Keratinocyte (primary cell): ENCODE results near the gene GOLGA6A. TPM values are rescaled to one million over a fixed set of nuclear protein-coding genes. Genes with fewer than 3 reads are reported as not detected.

ENCODE experiments used
- DNase-seq: peaks from one replicate; pipeline ENCODE4 v3.0.0-alpha.2; 2011; ENCODE audit warnings: low read depth, missing footprints, low spot score
- FAIRE-seq: peaks from 2 replicates; lab custom pipeline; 2011; peaks lifted over from hg19 to GRCh38; lab: Jason Lieb, UNC
- H2AFZ ChIP-seq: 2 replicates; pipeline ENCODE4 v1.6.0; 2012; ENCODE audit warnings: low read length, control low read depth, inconsistent platforms; ENCODE audit not compliant: control insufficient read depth
- H3K27ac ChIP-seq: 2 replicates; pipeline ENCODE4 v1.5.1; 2011; ENCODE audit warnings: low read length; ENCODE audit not compliant: control insufficient read depth, insufficient read depth
- H3K27me3 ChIP-seq: 3 replicates; pipeline ENCODE4 v1.6.0; 2011; ENCODE audit warnings: low read length; ENCODE audit not compliant: control insufficient read depth, insufficient read depth; ENCODE audit errors: extremely low read depth
- H3K36me3 ChIP-seq, 2 experiments: 2 replicates in 1 of 2; 3 replicates in 1 of 2; pipeline ENCODE4 v1.5.1; 2011; ENCODE audit warnings: low read length in 2 of 2, mild to moderate bottlenecking in 1 of 2; ENCODE audit not compliant: control insufficient read depth in 2 of 2, insufficient read depth in 2 of 2; ENCODE audit errors: extremely low read depth in 1 of 2
- H3K4me1 ChIP-seq: 3 replicates; pipeline ENCODE4 v1.5.1; 2011; ENCODE audit warnings: low read length; ENCODE audit not compliant: control insufficient read depth, insufficient read depth; ENCODE audit errors: extremely low read depth
- H3K4me2 ChIP-seq: 3 replicates; pipeline ENCODE4 v1.6.0; 2011; ENCODE audit warnings: low read depth, low read length; ENCODE audit not compliant: control insufficient read depth, insufficient read depth; ENCODE audit errors: extremely low read depth
- H3K4me3 ChIP-seq, 3 experiments: fragments of 200-600 bp in 1 of 3; sonication (generic) in 1 of 3; 2 replicates in 2 of 3; 3 replicates in 1 of 3; pipeline ENCODE4 v1.5.1; 2011 to 2016; ENCODE audit warnings: low read length in 3 of 3, mild to moderate bottlenecking in 3 of 3, control low read depth in 2 of 3, inconsistent platforms in 1 of 3, low read depth in 1 of 3, mixed read lengths in 1 of 3, mixed run types in 1 of 3, moderate library complexity in 1 of 3; ENCODE audit not compliant: control insufficient read depth in 2 of 3, insufficient read depth in 2 of 3; ENCODE audit errors: extremely low read depth in 1 of 3
- H3K79me2 ChIP-seq: 2 replicates; pipeline ENCODE4 v1.6.0; 2012; ENCODE audit warnings: low read length; ENCODE audit not compliant: control insufficient read depth, insufficient read depth
- H3K9ac ChIP-seq: 3 replicates; pipeline ENCODE4 v1.6.0; 2011; ENCODE audit warnings: low read length; ENCODE audit not compliant: control insufficient read depth, insufficient read depth; ENCODE audit errors: extremely low read depth
- H3K9me1 ChIP-seq: 3 replicates; pipeline ENCODE4 v1.6.0; 2011; ENCODE audit warnings: low read length; ENCODE audit not compliant: control insufficient read depth, insufficient read depth; ENCODE audit errors: extremely low read depth
- H3K9me3 ChIP-seq: 2 replicates; pipeline ENCODE4 v1.5.1; 2012; ENCODE audit warnings: low read depth, low read length; ENCODE audit not compliant: control insufficient read depth
- H4K20me1 ChIP-seq: 3 replicates; pipeline ENCODE4 v1.6.0; 2011; ENCODE audit warnings: low read length; ENCODE audit not compliant: control insufficient read depth, insufficient read depth; ENCODE audit errors: extremely low read depth
- CTCF ChIP-seq, 3 experiments: IDR thresholded peaks in 1 of 3; conservative IDR thresholded peaks in 1 of 3; optimal IDR thresholded peaks in 1 of 3; 2 replicates in 2 of 3; 3 replicates in 1 of 3; pipeline versions ENCODE3 to v1.5.1; 2011; ENCODE audit warnings: low read length in 3 of 3, mild to moderate bottlenecking in 3 of 3, moderate library complexity in 2 of 3, control low read depth in 1 of 3, inconsistent platforms in 1 of 3; ENCODE audit not compliant: insufficient read depth in 2 of 3; ENCODE audit errors: extremely low read depth in 1 of 3
- EZH2 ChIP-seq: IDR thresholded peaks from one replicate; pipeline ENCODE4 v1.6.1; 2012; ENCODE audit warnings: inconsistent platforms, mild to moderate bottlenecking, low read length, moderate library complexity
- dilution Hi-C: fragments of 300-500 bp; cut with MboI; formaldehyde crosslinking; loops from one replicate; pipeline ENCODE4 v1.7.0; 2020; ENCODE audit warnings: low sequenced_read_pairs; ENCODE audit not compliant: extremely low pct_ligation_motif_present
- polyA plus RNA-seq, 5 experiments: library from polyadenylated mRNA; depleted of rRNA in 3 of 5; stranded (reverse) in 3 of 5; stranded (forward) in 1 of 5; unstranded in 1 of 5; fragments of >200 nt; gene quantifications; 1 replicate in 1 of 5; 2 replicates in 3 of 5; 3 replicates in 1 of 5; pipeline versions ENCODE4 v1.2.1 to v1.2.3, GENCODE V29; 2011 to 2012; ENCODE audit warnings: missing spikeins in 2 of 5, low read depth in 1 of 5, low replicate concordance in 1 of 5

GOLGA6A gene
- polyA plus RNA-seq, 1 donor (not counting 4 experiments of a cell fraction or from before 2014, with no cell fraction given), result not detected

- Histone ChIP-seq H3K4me3 (no peak overlapping the region), H4K20me1 (peaks cover 4% of the 10 kb centered on the region), H3K27me3 (peaks cover 85% of the 10 kb centered on the region), H3K4me2 (no peak overlapping the region), H3K27ac (no peak overlapping the region), H3K9me3 (no peaks in the 10 kb centered on the region), H3K9me1 (no peaks in the 10 kb centered on the region), H3K79me2 (no peaks in the 10 kb centered on the region), H3K36me3 (no peaks in the 10 kb centered on the region), H3K9ac (no peak overlapping the region), H2AFZ (no peak overlapping the region), H3K4me1 (peaks cover 8% of the 10 kb centered on the region)
- dilution Hi-C loops, result no loop called here
- DNase-seq (no peak), FAIRE-seq (no peak)
- TF ChIP-seq EZH2 (peak; percentile 7), CTCF (optimal IDR thresholded peaks at IDR 0.05 in 1 of 3, IDR thresholded peaks at IDR 0.05 in 1 of 3, conservative IDR thresholded peaks at IDR 0.05 in 1 of 3; ENCODE audit: extremely low read depth in 1 of 3, insufficient read depth in 2 of 3, low read length in 3 of 3) (no peak)
Observed at GRCh38 chr15:74130849-74131627, 48.7 kb upstream of the GOLGA6A start.

DNA sequence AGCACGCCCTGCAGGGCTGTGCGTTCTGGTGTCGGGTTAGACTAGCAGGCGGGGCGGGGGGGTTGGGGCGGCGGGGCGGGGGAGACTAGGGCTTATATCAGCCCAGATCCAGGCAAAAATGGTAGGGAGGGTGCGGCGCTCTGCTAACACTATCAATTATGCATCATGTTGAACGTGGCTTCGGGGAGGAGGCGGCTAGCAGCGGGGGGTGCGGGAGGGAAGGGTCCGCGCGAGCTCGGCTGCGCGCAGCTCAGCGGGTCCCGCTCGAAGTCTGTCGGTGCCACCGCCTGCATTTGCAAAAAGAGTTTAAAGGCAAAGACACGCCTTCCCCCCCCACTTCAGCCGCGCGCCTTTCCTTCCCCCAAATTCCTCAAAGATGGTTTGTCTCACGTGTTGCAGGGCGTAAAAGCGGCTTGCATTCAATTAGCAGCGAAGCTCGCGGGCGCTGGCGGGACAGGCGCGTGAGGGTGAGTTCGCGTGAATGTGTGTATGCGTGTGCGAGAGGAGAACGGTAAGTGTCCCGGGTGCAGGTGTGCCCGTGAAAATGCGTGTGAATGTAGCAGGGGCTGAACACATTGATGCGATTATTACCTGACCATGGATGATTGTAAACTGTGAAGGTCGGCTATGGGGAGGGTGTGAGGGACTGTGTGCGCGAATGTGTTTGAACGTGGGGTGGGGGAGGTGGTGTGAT is 48.0 kb upstream of the GOLGA6A start, which contains the start of gene ISLR2:
Gene ISLR2, plus strand, starts transcription at position 432 of the 694 bp plus-strand sequence. CDS start 2,169 bp downstream, outside the sequence.
- Histone ChIP-seq H3K27me3 (peaks cover 78% of the 10 kb centered on the region), H3K4me1 (peaks cover 5% of the 10 kb centered on the region), H2AFZ (no peak within 1 kb of the TSS), H3K36me3 (no peaks in the 10 kb centered on the region), H3K4me3 (no peak within 1 kb of the TSS), H4K20me1 (peaks cover 4% of the 10 kb centered on the region), H3K4me2 (no peak within 1 kb of the TSS), H3K9me1 (no peaks in the 10 kb centered on the region), H3K79me2 (no peaks in the 10 kb centered on the region), H3K9ac (no peak within 1 kb of the TSS), H3K27ac (no peak within 1 kb of the TSS), H3K9me3 (no peaks in the 10 kb centered on the region)
- FAIRE-seq (no peak), DNase-seq (no peak)
- TF ChIP-seq CTCF (optimal IDR thresholded peaks at IDR 0.05 in 1 of 3, IDR thresholded peaks at IDR 0.05 in 1 of 3, conservative IDR thresholded peaks at IDR 0.05 in 1 of 3; ENCODE audit: extremely low read depth in 1 of 3, insufficient read depth in 2 of 3, low read length in 3 of 3), result no peak
- peak; percentile 90 for TF ChIP-seq EZH2
- dilution Hi-C loops, result no loop called here
